K562 (cell line): Measurements from ENCODE around the gene IRAK2. TPM values are rescaled to one million over a fixed set of nuclear protein-coding genes. Genes with fewer than 3 reads are reported as not detected.
A peak's percentile ranks its signal among the peaks of the same experiment; 100 is the strongest.

Experiments used
- ADNP ChIP-seq: fragments of 200-800 bp; sonication (Bioruptor generic); IDR thresholded peaks from 2 replicates; pipeline ENCODE4 v1.6.1; 2016; ENCODE audit warnings: missing genetic modification characterization, missing compliant biosample characterization
- DEAF1 ChIP-seq: fragments of 450-650 bp; formaldehyde crosslinking; IDR thresholded peaks from 2 replicates; pipeline ENCODE4 v1.4.0; 2020; ENCODE audit warnings: mild to moderate bottlenecking, moderate library complexity
- NRF1 ChIP-seq, 2 experiments: fragments of 450-650 bp; IDR thresholded peaks in 1 of 2; conservative IDR thresholded peaks in 1 of 2; 2 replicates each; pipeline ENCODE4 v1.6.1; 2014; ENCODE audit warnings: mild to moderate bottlenecking in 2 of 2
- PHF20 ChIP-seq: fragments of 450-650 bp; IDR thresholded peaks from 2 replicates; pipeline ENCODE4 v1.6.1; 2018; ENCODE audit not compliant: partially characterized antibody
- POLR3A ChIP-seq: IDR thresholded peaks from 2 replicates; pipeline ENCODE4 v1.6.1; 2011; ENCODE audit warnings: borderline replicate concordance, mild to moderate bottlenecking, moderate library complexity; ENCODE audit not compliant: insufficient read length, insufficient read depth; ENCODE audit errors: extremely low read depth
- PREB ChIP-seq: sonication (generic); formaldehyde crosslinking; IDR thresholded peaks from 2 replicates; pipeline ENCODE4 v1.8.1; 2023; ENCODE audit warnings: mild to moderate bottlenecking, missing genetic modification reagents
- RNF2 ChIP-seq: sonication (generic); IDR thresholded peaks from 2 replicates; pipeline ENCODE4 v1.6.1; 2016
- TCF15 ChIP-seq: fragments of 250-450 bp; sonication (Bioruptor Pico); IDR thresholded peaks from 2 replicates; pipeline ENCODE4 v1.8.0; 2022; ENCODE audit warnings: moderate library complexity, mild to moderate bottlenecking, inconsistent platforms
- TCF3 ChIP-seq: sonication (generic); formaldehyde crosslinking; IDR thresholded peaks from 2 replicates; pipeline ENCODE4 v1.4.0; 2020; ENCODE audit warnings: mild to moderate bottlenecking, missing genetic modification reagents
- TCF7 ChIP-seq: sonication (generic); IDR thresholded peaks from 2 replicates; pipeline ENCODE4 v1.6.1; 2016; ENCODE audit warnings: antibody characterized with exemption, borderline replicate concordance
- WHSC1 ChIP-seq: IDR thresholded peaks from one replicate; pipeline ENCODE4 v1.6.1; 2012; ENCODE audit warnings: low read length, control low read depth, inconsistent platforms
- XRCC3 ChIP-seq: fragments of 450-650 bp; IDR thresholded peaks from 2 replicates; pipeline ENCODE4 v1.6.1; 2017; ENCODE audit warnings: mild to moderate bottlenecking, moderate library complexity
- ZNF431 ChIP-seq: sonication (generic); formaldehyde crosslinking; IDR thresholded peaks from 2 replicates; pipeline ENCODE4 v1.8.0; 2022; ENCODE audit warnings: mild to moderate bottlenecking, missing genetic modification reagents
- ZNF655 ChIP-seq: fragments of 250-450 bp; sonication (Bioruptor Pico); IDR thresholded peaks from 2 replicates; pipeline ENCODE4 v1.5.0; 2021
- polyA plus RNA-seq, 8 experiments: library from polyadenylated mRNA; depleted of rRNA in 4 of 8; stranded (reverse) in 5 of 8; unstranded in 3 of 8; fragments of >200 nt; fragmentation: Nextera tagmentation in 2 of 8; fragmentation: Illumina TruSeq in 1 of 8; extraction: Ambion mirVana in 2 of 8; extraction: Trizol in 1 of 8; gene quantifications; 2 replicates each; pipeline versions ENCODE4 v1.2.1 to v1.2.3, GENCODE V29; 2011 to 2014; ENCODE audit warnings: inconsistent platforms in 1 of 8, missing spikeins in 1 of 8
- total RNA-seq, 7 experiments: library from RNA; depleted of rRNA in 6 of 7; stranded (reverse); fragments of >200 nt in 6 of 7; fragmentation: Illumina TruSeq in 2 of 7; extraction: Trizol in 2 of 7; gene quantifications; 2 replicates each; pipeline versions ENCODE4 v1.2.1 to v1.2.3, GENCODE V29; 2011 to 2021; ENCODE audit warnings: low replicate concordance in 1 of 7
- TF ChIP-seq, protein P1 (sequence below): fragments of 450-650 bp; conservative IDR thresholded peaks from 2 replicates; pipeline ENCODE4 v1.6.1; 2016; ENCODE audit warnings: missing genetic modification characterization, low read depth, mild to moderate bottlenecking, missing compliant biosample characterization, moderate library complexity
- TF ChIP-seq, protein P2 (sequence below), 2 experiments: fragments of 150-350 bp in 1 of 2; IDR thresholded peaks; 2 replicates each; pipeline ENCODE4 v1.6.1; 2012 to 2016; ENCODE audit warnings: low read depth in 2 of 2, low read length in 2 of 2, mild to moderate bottlenecking in 1 of 2, moderate library complexity in 1 of 2
- TF ChIP-seq, protein P3 (sequence below): fragments of 450-650 bp; IDR thresholded peaks from 2 replicates; pipeline ENCODE4 v1.6.1; 2016; ENCODE audit warnings: missing biosample characterization, missing genetic modification characterization

Gene IRAK2
- total and polyA plus RNA-seq, 9 of the 15 experiments (the other 6 are each of a cell fraction or from before 2014, with no cell fraction given): 0.42 to 4.4 (median 2.7) TPM

DNA sequence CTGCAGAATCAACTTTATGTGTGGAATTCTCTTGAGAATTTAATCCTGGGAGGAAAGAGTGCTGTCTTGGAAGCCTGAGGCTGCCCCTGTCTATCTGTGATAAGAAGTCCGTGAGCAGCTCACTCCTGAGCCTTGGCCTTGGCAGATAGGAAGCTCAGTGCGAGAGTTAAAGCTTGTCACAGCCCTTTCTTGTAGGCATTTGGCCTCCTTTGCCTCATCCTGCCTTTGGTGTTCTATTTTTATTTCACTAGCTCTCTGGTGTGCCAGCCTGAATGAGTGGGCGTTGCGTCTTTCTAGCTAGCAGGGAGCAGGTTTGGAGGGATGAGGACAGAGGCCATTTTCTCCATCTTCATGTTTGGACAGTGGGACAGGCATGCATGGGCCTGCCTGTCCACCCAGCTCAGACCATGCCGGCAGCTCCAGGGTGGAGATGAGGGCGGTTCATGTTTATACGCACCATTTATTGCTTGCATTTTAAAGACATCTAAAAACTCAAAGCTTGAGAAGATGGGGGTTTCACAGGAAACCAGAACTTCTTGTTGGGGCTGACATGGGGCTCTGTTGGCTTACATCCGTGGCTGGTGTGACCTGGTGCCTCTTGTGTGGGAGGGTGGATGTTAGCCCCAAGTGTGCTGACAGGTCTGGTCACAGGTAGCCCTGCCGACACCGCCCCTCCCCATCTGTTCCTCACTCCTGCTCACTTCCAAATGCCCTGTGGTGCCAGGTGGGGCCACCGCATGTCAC is 29.8 kb downstream of the IRAK2 start (continued):
- TF ChIP-seq ZNF655 (CRISPR knock-in tag) (no peak), ADNP (no peak), TCF3 (peak; percentile 78), PHF20 (no peak), RNF2 (no peak), XRCC3 (no peak), ZNF431 (CRISPR knock-in tag) (no peak), TCF7 (no peak), POLR3A (no peak), PREB (CRISPR knock-in tag) (no peak), DEAF1 (CRISPR knock-in tag) (no peak), WHSC1 (no peak), TCF15 (0 out of 2 replicates have a peak, but pooled peaks have one; percentile 28), NRF1 (conservative IDR thresholded peaks at IDR 0.05 in 1 of 2, IDR thresholded peaks at IDR 0.05 in 1 of 2) (peak; percentile 24 to 41; a peak in 1 of 4 replicates)
- TF ChIP-seq, protein P1, sequence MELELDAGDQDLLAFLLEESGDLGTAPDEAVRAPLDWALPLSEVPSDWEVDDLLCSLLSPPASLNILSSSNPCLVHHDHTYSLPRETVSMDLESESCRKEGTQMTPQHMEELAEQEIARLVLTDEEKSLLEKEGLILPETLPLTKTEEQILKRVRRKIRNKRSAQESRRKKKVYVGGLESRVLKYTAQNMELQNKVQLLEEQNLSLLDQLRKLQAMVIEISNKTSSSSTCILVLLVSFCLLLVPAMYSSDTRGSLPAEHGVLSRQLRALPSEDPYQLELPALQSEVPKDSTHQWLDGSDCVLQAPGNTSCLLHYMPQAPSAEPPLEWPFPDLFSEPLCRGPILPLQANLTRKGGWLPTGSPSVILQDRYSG (tag): 0 out of 2 replicates have a peak, but pooled peaks have one; percentile 58
- TF ChIP-seq, protein P2, sequence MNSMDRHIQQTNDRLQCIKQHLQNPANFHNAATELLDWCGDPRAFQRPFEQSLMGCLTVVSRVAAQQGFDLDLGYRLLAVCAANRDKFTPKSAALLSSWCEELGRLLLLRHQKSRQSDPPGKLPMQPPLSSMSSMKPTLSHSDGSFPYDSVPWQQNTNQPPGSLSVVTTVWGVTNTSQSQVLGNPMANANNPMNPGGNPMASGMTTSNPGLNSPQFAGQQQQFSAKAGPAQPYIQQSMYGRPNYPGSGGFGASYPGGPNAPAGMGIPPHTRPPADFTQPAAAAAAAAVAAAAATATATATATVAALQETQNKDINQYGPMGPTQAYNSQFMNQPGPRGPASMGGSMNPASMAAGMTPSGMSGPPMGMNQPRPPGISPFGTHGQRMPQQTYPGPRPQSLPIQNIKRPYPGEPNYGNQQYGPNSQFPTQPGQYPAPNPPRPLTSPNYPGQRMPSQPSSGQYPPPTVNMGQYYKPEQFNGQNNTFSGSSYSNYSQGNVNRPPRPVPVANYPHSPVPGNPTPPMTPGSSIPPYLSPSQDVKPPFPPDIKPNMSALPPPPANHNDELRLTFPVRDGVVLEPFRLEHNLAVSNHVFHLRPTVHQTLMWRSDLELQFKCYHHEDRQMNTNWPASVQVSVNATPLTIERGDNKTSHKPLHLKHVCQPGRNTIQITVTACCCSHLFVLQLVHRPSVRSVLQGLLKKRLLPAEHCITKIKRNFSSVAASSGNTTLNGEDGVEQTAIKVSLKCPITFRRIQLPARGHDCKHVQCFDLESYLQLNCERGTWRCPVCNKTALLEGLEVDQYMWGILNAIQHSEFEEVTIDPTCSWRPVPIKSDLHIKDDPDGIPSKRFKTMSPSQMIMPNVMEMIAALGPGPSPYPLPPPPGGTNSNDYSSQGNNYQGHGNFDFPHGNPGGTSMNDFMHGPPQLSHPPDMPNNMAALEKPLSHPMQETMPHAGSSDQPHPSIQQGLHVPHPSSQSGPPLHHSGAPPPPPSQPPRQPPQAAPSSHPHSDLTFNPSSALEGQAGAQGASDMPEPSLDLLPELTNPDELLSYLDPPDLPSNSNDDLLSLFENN (IDR thresholded peaks at IDR 0.05; ENCODE audit: low read depth in 2 of 2, low read length in 2 of 2): no peak
- TF ChIP-seq, protein P3, sequence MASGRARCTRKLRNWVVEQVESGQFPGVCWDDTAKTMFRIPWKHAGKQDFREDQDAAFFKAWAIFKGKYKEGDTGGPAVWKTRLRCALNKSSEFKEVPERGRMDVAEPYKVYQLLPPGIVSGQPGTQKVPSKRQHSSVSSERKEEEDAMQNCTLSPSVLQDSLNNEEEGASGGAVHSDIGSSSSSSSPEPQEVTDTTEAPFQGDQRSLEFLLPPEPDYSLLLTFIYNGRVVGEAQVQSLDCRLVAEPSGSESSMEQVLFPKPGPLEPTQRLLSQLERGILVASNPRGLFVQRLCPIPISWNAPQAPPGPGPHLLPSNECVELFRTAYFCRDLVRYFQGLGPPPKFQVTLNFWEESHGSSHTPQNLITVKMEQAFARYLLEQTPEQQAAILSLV (tag): peak; percentile 45; the same call in 1 of the 2 replicates
